PC-9 (cell line): ENCODE results near the gene OR56A5. TPM values are rescaled to one million over a fixed set of nuclear protein-coding genes. Genes with fewer than 3 reads are reported as not detected.
"Not testable (repeated sequence)": the region's sequence is repeated elsewhere in the genome, so short reads cannot be mapped to it uniquely, and the experiment has no call there.

Experiments
- BruUV-seq: library from RNA; stranded (reverse); fragments of 400-500 nt; replicated peaks from 2 replicates; lab custom pipeline; 2021; lab: Mats Ljungman, UMichigan
- CTCF ChIA-PET: fragments of 300-600 bp; sonication (Branson Sonifier 250); formaldehyde crosslinking; loops from one replicate; lab custom pipeline; 2022; ENCODE audit warnings: antibody characterized with exemption; lab: Charles Lee
- POLR2A ChIA-PET: fragments of 300-600 bp; sonication (Branson Sonifier 250); formaldehyde crosslinking; loops from one replicate; lab custom pipeline; 2022; ENCODE audit warnings: antibody characterized with exemption; ENCODE audit not compliant: unreplicated experiment; lab: Charles Lee
- DNase-seq, 2 experiments: peaks; one replicate each; pipeline versions ENCODE4 v3.0.0 to v3.0.0-alpha.2; 2015 to 2022; ENCODE audit warnings: mixed read lengths in 1 of 2
- H2AFZ ChIP-seq: fragments of 200-600 bp; sonication (generic); 2 replicates; pipeline ENCODE4 v1.8.1; 2017; ENCODE audit warnings: antibody characterized with exemption
- H3F3A ChIP-seq: fragments of 200-600 bp; sonication (generic); 2 replicates; pipeline ENCODE4 v1.8.1; 2017; ENCODE audit warnings: antibody characterized with exemption, mild to moderate bottlenecking, low read depth; ENCODE audit not compliant: insufficient read depth
- H3K27ac ChIP-seq: fragments of 200-600 bp; sonication (generic); 2 replicates; pipeline ENCODE4 v1.6.1; 2016; ENCODE audit warnings: mixed run types
- H3K27me3 ChIP-seq: fragments of 200-600 bp; sonication (generic); 2 replicates; pipeline ENCODE4 v1.6.1; 2016; ENCODE audit warnings: low read depth, mixed run types; ENCODE audit not compliant: insufficient read depth
- H3K36me3 ChIP-seq: fragments of 200-600 bp; sonication (generic); 2 replicates; pipeline ENCODE4 v1.6.1; 2016; ENCODE audit warnings: low read depth, mixed run types
- H3K4me1 ChIP-seq: fragments of 200-600 bp; sonication (generic); replicated peaks from 2 replicates; pipeline ENCODE4 v1.6.1; 2016; ENCODE audit warnings: mixed run types; ENCODE audit not compliant: insufficient read depth
- H3K4me2 ChIP-seq: fragments of 200-600 bp; sonication (generic); 2 replicates; pipeline ENCODE4 v1.6.1; 2017; ENCODE audit warnings: mixed run types
- H3K4me3 ChIP-seq: fragments of 200-600 bp; sonication (generic); 2 replicates; pipeline ENCODE4 v1.6.1; 2016; ENCODE audit warnings: mixed run types
- H3K79me2 ChIP-seq: fragments of 200-600 bp; sonication (generic); 2 replicates; pipeline ENCODE4 v1.6.1; 2017; ENCODE audit warnings: low read depth, mixed run types
- H3K9me2 ChIP-seq: fragments of 200-600 bp; sonication (generic); 2 replicates; pipeline ENCODE4 v1.8.1; 2017; ENCODE audit warnings: mild to moderate bottlenecking; ENCODE audit not compliant: insufficient read depth
- H3K9me3 ChIP-seq: fragments of 200-600 bp; sonication (generic); 2 replicates; pipeline ENCODE4 v1.8.1; 2016; ENCODE audit warnings: low read depth; ENCODE audit not compliant: insufficient read depth
- H4K20me1 ChIP-seq: fragments of 200-600 bp; sonication (generic); 2 replicates; pipeline ENCODE4 v1.8.1; 2017; ENCODE audit not compliant: insufficient read depth
- CTCF ChIP-seq: fragments of 200-600 bp; sonication (generic); conservative IDR thresholded peaks from 2 replicates; pipeline ENCODE4 v1.6.1; 2017; ENCODE audit warnings: mixed run types, antibody characterized with exemption, mild to moderate bottlenecking, moderate library complexity
- EZH2 ChIP-seq: fragments of 200-600 bp; sonication (generic); IDR thresholded peaks from 2 replicates; pipeline ENCODE4 v1.8.0; 2017; ENCODE audit warnings: antibody characterized with exemption, low read depth
- intact Hi-C: fragments of 100-400 bp; cut with micrococcal nuclease; formaldehyde crosslinking; loops from one replicate; pipeline ENCODE4 v1.10.0; 2022; ENCODE audit not compliant: unreplicated experiment
- total RNA-seq: library from RNA; stranded (reverse); gene quantifications from 2 replicates; pipeline ENCODE4 v1.2.3, GENCODE V29; 2021

OR56A5 gene
- total RNA-seq, 1 experiment from 2014 or later: not detected

DNA sequence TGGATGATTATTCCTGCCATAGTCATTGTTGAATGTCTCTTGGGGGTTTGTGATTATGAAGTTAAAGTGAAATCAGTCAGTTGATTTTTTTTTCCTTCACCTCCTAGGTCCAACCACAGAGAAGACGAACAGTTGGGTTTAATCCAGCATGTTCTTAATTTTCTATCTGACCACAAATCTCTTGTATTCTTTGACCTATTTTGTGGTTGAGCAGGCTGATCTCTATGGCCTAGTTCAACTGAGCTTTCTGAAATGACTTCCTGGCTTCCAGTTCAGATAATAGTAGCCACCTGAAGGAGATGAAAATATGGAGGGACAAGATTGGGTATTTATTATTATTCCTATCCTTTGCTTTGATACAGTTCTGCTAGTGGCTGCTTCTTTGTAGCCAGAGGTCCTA lies 5.2 kb upstream of the OR56A5 start:
- no TSS peak for BruUV-seq
- ChIA-PET CTCF (no interaction called here), POLR2A (no interaction called here)
- H3K9me3 ChIP-seq: no peaks in the 10 kb centered on the region
- 0 out of 2 replicates have a peak, but pooled peaks cover 6% of the 10 kb centered on the region for H3K27me3 ChIP-seq
- H3K79me2 ChIP-seq: no peaks in the 10 kb centered on the region
- H2AFZ ChIP-seq: no peak overlapping the region
- DNase-seq: no peak
- no peaks in the 10 kb centered on the region for H3F3A ChIP-seq
- H3K4me1 ChIP-seq: no peaks in the 10 kb centered on the region
- intact Hi-C loops: no loop called here
- no peak overlapping the region for H3K4me2 ChIP-seq
- no peaks in the 10 kb centered on the region for H4K20me1 ChIP-seq
- H3K9me2 ChIP-seq: no peaks in the 10 kb centered on the region
- no peak overlapping the region for H3K4me3 ChIP-seq
- no peaks in the 10 kb centered on the region for H3K36me3 ChIP-seq
- TF ChIP-seq EZH2 (no peak), CTCF (no peak)
- H3K27ac ChIP-seq: no peak overlapping the region

DNA sequence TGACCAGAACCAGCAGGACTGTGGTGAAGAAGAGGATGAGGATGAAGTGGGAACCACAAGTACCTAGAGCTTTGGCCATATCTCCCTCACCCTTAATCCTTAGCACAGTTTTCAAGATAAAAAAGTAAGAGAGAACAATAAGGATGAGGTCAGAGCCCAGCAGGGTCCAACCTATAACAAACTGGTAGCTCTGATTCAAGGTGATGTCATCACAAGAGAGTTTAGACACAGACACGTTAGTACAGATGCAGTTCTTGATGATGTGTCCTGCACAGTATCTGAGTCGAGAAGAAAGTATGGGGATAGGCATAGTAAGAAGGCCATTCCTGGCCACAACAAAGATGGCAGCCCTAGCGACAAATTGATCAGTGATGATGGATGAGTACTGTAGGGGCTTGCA lies 586 bp downstream of the OR56A5 start:
- POLR2A ChIA-PET: no interaction called here
- Histone ChIP-seq H3K4me1 (no peaks in the 10 kb centered on the region), H3K36me3 (no peaks in the 10 kb centered on the region), H3K9me2 (no peaks in the 10 kb centered on the region), H3K4me3 (no peak overlapping the region), H3K9me3 (no peaks in the 10 kb centered on the region), H3F3A (no peaks in the 10 kb centered on the region), H3K27ac (no peak overlapping the region), H3K79me2 (no peaks in the 10 kb centered on the region), H2AFZ (no peak overlapping the region), H3K27me3 (0 out of 2 replicates have a peak, but pooled peaks cover 6% of the 10 kb centered on the region), H3K4me2 (no peak overlapping the region), H4K20me1 (no peaks in the 10 kb centered on the region)
- TF ChIP-seq EZH2: no peak
- TF ChIP-seq CTCF: no peak
- CTCF ChIA-PET: no interaction called here
- intact Hi-C loops: no loop called here
- no TSS peak for BruUV-seq
- no peak for DNase-seq

DNA sequence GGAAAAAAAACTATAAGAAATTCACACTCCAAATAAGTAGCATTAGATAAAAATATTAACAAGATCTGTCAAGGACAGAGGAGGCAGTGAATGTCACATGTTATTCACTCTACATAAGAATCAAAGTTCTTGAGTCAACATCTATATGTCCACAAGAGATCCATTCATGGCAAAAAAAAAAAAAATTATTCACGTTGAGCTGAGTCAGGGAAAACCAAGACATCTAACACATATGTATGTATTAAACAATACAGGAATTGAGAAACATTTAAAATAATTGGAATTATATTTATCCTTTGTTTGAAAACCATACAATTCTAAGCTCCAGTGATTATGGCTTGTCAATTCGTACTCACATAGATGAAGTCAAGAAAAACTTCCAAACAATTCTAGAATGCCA lies 1.3 kb downstream of the OR56A5 start:
- TF ChIP-seq CTCF (no peak), EZH2 (no peak)
- H3K4me3 ChIP-seq: no peak overlapping the region
- no peaks in the 10 kb centered on the region for H3K9me3 ChIP-seq
- H3K4me1 ChIP-seq: no peaks in the 10 kb centered on the region
- ChIA-PET CTCF (no interaction called here), POLR2A (no interaction called here)
- H3F3A ChIP-seq: no peaks in the 10 kb centered on the region
- no peaks in the 10 kb centered on the region for H3K9me2 ChIP-seq
- BruUV-seq: no TSS peak
- DNase-seq: no peak
- no peak overlapping the region for H3K27ac ChIP-seq
- H3K36me3 ChIP-seq: no peaks in the 10 kb centered on the region
- intact Hi-C loops: no loop called here
- 0 out of 2 replicates have a peak, but pooled peaks cover 6% of the 10 kb centered on the region for H3K27me3 ChIP-seq
- H2AFZ ChIP-seq: no peak overlapping the region
- no peaks in the 10 kb centered on the region for H4K20me1 ChIP-seq
- H3K79me2 ChIP-seq: no peaks in the 10 kb centered on the region
- no peak overlapping the region for H3K4me2 ChIP-seq

DNA sequence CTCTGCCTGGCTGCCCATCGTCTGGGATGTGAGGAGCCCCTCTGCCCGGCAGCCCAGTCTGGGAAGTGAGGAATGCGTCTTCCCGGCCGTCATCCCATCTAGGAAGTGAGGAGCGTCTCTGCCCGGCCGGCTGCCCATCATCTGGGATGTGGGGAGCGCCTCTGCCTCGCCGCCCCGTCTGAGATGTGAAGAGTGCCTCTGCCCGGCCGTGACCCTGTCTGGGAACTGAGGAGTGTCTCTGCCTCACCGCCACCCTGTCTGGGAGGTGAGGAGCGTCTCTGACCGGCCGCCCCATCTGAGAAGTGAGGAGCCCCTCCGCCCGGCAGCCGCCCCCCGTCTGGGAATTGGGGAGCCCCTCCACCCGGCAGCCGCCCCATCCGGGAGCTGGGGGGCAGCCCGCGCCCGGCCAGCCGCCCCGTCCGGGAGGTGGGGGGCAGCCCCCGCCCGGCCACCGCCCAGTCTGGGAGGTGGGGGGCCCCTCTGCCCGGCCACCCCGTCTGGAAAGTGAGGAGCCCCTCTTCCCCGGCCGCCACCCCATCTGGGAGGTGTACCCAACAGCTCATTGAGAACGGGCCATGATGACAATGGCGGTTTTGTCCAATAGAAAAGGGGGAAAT lies 7.5 kb downstream of the OR56A5 start:
- H2AFZ ChIP-seq, H3F3A ChIP-seq, BruUV-seq, H3K27ac ChIP-seq, H3K4me2 ChIP-seq, H3K36me3 ChIP-seq, H3K79me2 ChIP-seq, H3K9me3 ChIP-seq, H3K4me1 ChIP-seq, H3K27me3 ChIP-seq, H3K4me3 ChIP-seq, CTCF ChIA-PET, H4K20me1 ChIP-seq, intact Hi-C loops, POLR2A ChIA-PET, DNase-seq, H3K9me2 ChIP-seq: not testable (repeated sequence)
